SH-SY5Y (cell line): ENCODE results near the gene MLF2.

ENCODE experiments used
- GATA2 ChIP-seq: IDR thresholded peaks from 2 replicates; pipeline ENCODE4 v1.6.1; 2011; ENCODE audit warnings: mild to moderate bottlenecking, low read depth, low read length
- GATA3 ChIP-seq: IDR thresholded peaks from 2 replicates; pipeline ENCODE4 v1.6.1; 2011; ENCODE audit warnings: low read depth, mild to moderate bottlenecking, low read length, moderate library complexity

- TF ChIP-seq GATA2 (no peak), GATA3 (no peak)
Measured at GRCh38 chr12:6724409-6724797, 28.5 kb downstream of the MLF2 start.
